Panc1 (cell line): ENCODE data around the gene SLC25A29. TPM values are rescaled to one million over a fixed set of nuclear protein-coding genes. Genes with fewer than 3 reads are reported as not detected.

Source experiments
- ATAC-seq: fragments of 200-7000 bp; cut with Tn5 transposase; 2 replicates; pipeline ENCODE4 v1.9.1; 2020; ENCODE audit warnings: mild to moderate bottlenecking, moderate library complexity
- BruUV-seq: library from RNA; stranded (reverse); fragments of 400-500 nt; replicated peaks from 2 replicates; lab custom pipeline; 2021; lab: Mats Ljungman, UMichigan
- CTCF ChIA-PET: fragments of 300-600 bp; sonication (Branson Sonifier 250); formaldehyde crosslinking; loops from one replicate; lab custom pipeline; 2022; ENCODE audit warnings: antibody characterized with exemption; lab: Charles Lee
- POLR2A ChIA-PET: fragments of 300-600 bp; sonication (Branson Sonifier 250); formaldehyde crosslinking; loops from one replicate; lab custom pipeline; 2022; ENCODE audit warnings: antibody characterized with exemption; lab: Charles Lee
- DNase-seq: peaks from one replicate; pipeline ENCODE4 v3.0.0-alpha.2; 2010; ENCODE audit warnings: low read depth, low spot score
- H3K27ac ChIP-seq: 2 replicates; pipeline ENCODE4 v1.5.1; 2011; ENCODE audit warnings: mild to moderate bottlenecking, low read length, inconsistent platforms
- H3K27me3 ChIP-seq: fragments of 200-500 bp; sonication (Bioruptor generic); 2 replicates; pipeline ENCODE4 v1.6.0; 2014; ENCODE audit warnings: low read length, inconsistent platforms; ENCODE audit not compliant: control insufficient read depth, insufficient read depth
- H3K36me3 ChIP-seq: fragments of 200-500 bp; sonication (Bioruptor generic); 2 replicates; pipeline ENCODE4 v1.5.1; 2014; ENCODE audit warnings: inconsistent platforms, mild to moderate bottlenecking, low read length, moderate library complexity; ENCODE audit not compliant: control insufficient read depth, insufficient read depth
- H3K4me1 ChIP-seq: 2 replicates; pipeline ENCODE4 v1.5.1; 2011; ENCODE audit warnings: inconsistent platforms, mild to moderate bottlenecking, low read length, moderate library complexity; ENCODE audit not compliant: control insufficient read depth, insufficient read depth
- H3K4me3 ChIP-seq, 2 experiments: 2 replicates each; pipeline ENCODE4 v1.5.1; 2011 to 2012; ENCODE audit warnings: low read depth in 2 of 2, low read length in 2 of 2, mild to moderate bottlenecking in 2 of 2, inconsistent platforms in 1 of 2, moderate library complexity in 1 of 2
- H3K9me3 ChIP-seq: fragments of 200-500 bp; sonication (Bioruptor generic); 2 replicates; pipeline ENCODE4 v1.5.1; 2014; ENCODE audit warnings: low read depth, mild to moderate bottlenecking, inconsistent platforms, low read length, moderate library complexity; ENCODE audit not compliant: control insufficient read depth, insufficient read depth
- CTCF ChIP-seq: fragments of 450-650 bp; IDR thresholded peaks from 2 replicates; pipeline ENCODE4 v1.5.1; 2017; ENCODE audit warnings: mild to moderate bottlenecking
- POLR2AphosphoS5 ChIP-seq: IDR thresholded peaks from 2 replicates; pipeline ENCODE4 v1.6.1; 2012; ENCODE audit warnings: mild to moderate bottlenecking, low read depth, low read length, moderate library complexity
- REST ChIP-seq, 2 experiments: IDR thresholded peaks; 2 replicates each; pipeline ENCODE4 v1.6.1; 2011 to 2012; ENCODE audit warnings: low read depth in 2 of 2, control low read depth in 1 of 2, low read length in 1 of 2, mild to moderate bottlenecking in 1 of 2, moderate library complexity in 1 of 2; ENCODE audit not compliant: insufficient read depth in 1 of 2
- SIN3A ChIP-seq: IDR thresholded peaks from 2 replicates; pipeline ENCODE4 v1.6.1; 2012; ENCODE audit warnings: low read depth, mild to moderate bottlenecking, low read length, moderate library complexity, borderline replicate concordance; ENCODE audit not compliant: insufficient read depth
- TCF7L2 ChIP-seq: IDR thresholded peaks from 2 replicates; pipeline ENCODE4 v1.6.1; 2011; ENCODE audit warnings: mild to moderate bottlenecking, low read depth, low read length, inconsistent platforms
- in situ Hi-C: cut with HindIII; loops from 2 replicates; pipeline ENCODE4 v1.10.0; 2016; ENCODE audit warnings: low sequenced_read_pairs, low pct_unique_long_range_greater_than_20kb
- intact Hi-C: fragments of 100-400 bp; cut with micrococcal nuclease; formaldehyde crosslinking; loops from one replicate; pipeline ENCODE4 v1.10.0; 2022; ENCODE audit not compliant: unreplicated experiment
- total RNA-seq: library from RNA; stranded (reverse); gene quantifications from one replicate; pipeline ENCODE4 v1.2.1, GENCODE V29; 2021; ENCODE audit not compliant: unreplicated experiment

SLC25A29 gene
- total RNA-seq, 1 experiment from 2014 or later = 33.6 TPM

GRCh38 chr14:100246809-100247428 is 59.3 kb downstream of the SLC25A29 start:
- in situ Hi-C loops (no loop called here), intact Hi-C loops (no loop called here)
- no peaks in the 10 kb centered on the region for H3K27me3 ChIP-seq
- ChIA-PET CTCF (interaction anchor here (0.7 to 1.0 kb wide), 3 partner anchors 11 to 133 kb away, joined by 3 read pairs; no protein-coding TSS in a partner anchor), POLR2A (no interaction called here)
- H3K36me3 ChIP-seq = no peaks in the 10 kb centered on the region
- DNase-seq (no peak), ATAC-seq (peak; percentile 83)
- H3K27ac ChIP-seq = no peak overlapping the region
- H3K4me3 ChIP-seq = no peak overlapping the region
- H3K9me3 ChIP-seq = no peaks in the 10 kb centered on the region
- TSS peak; percentile 18 for BruUV-seq
- H3K4me1 ChIP-seq = peaks cover 28% of the 10 kb centered on the region
- peak; percentile 76 for TF ChIP-seq CTCF
- no peak for TF ChIP-seq TCF7L2
- no peak for TF ChIP-seq REST (IDR thresholded peaks at IDR 0.05; ENCODE audit: insufficient read depth in 1 of 2, low read depth in 2 of 2, low read length in 1 of 2)

GRCh38 chr14:100243020-100243419 is 63.2 kb downstream of the SLC25A29 start:
- Histone ChIP-seq H3K4me1 (peaks cover 29% of the 10 kb centered on the region), H3K27me3 (no peaks in the 10 kb centered on the region), H3K9me3 (no peaks in the 10 kb centered on the region), H3K4me3 (no peak overlapping the region), H3K36me3 (no peaks in the 10 kb centered on the region; the same call in 1 of the 2 replicates), H3K27ac (peak overlapping the region; percentile 29; the same call in 1 of the 2 replicates)
- ChIA-PET POLR2A (no interaction called here), CTCF (no interaction called here)
- no peak for ATAC-seq
- no peak for TF ChIP-seq TCF7L2
- in situ Hi-C loops (no loop called here), intact Hi-C loops (no loop called here)
- no peak for DNase-seq
- TSS peak; percentile 53 for BruUV-seq

GRCh38 chr14:100241279-100241678 is 65.0 kb downstream of the SLC25A29 start:
- POLR2A ChIA-PET = interaction anchor here (0.5 to 0.9 kb wide), 3 partner anchors 13 to 64 kb away, joined by 3 to 8 read pairs (median 3); no protein-coding TSS in a partner anchor
- Histone ChIP-seq H3K4me1 (peaks cover 24% of the 10 kb centered on the region), H3K27ac (peak overlapping the region; percentile 71), H3K27me3 (no peaks in the 10 kb centered on the region), H3K36me3 (peaks cover 3% of the 10 kb centered on the region; the same call in 1 of the 2 replicates), H3K9me3 (no peaks in the 10 kb centered on the region), H3K4me3 (peak overlapping the region; percentile 51 to 77)
- no peak for DNase-seq
- CTCF ChIA-PET = interaction anchor here (0.6 kb wide), 1 partner anchor 9 kb away, joined by 3 read pairs; no protein-coding TSS in a partner anchor
- intact Hi-C loops (no loop called here), in situ Hi-C loops (no loop called here)
- ATAC-seq = no peak
- no TSS peak for BruUV-seq
- TF ChIP-seq CTCF (no peak), POLR2AphosphoS5 (no peak), TCF7L2 (no peak), SIN3A (no peak), REST (IDR thresholded peaks at IDR 0.05; ENCODE audit: insufficient read depth in 1 of 2, low read depth in 2 of 2, low read length in 1 of 2) (no peak)
